GM21717 (cell line): ENCODE data around the gene EFCAB5.

Experiments
- ATAC-seq: cut with Tn5 transposase; IDR thresholded peaks from one replicate; pipeline ENCODE4 v1.9.1; 2021; ENCODE audit warnings: mild to moderate bottlenecking, moderate library complexity; ENCODE audit not compliant: unreplicated experiment

The EFCAB5 gene

DNA sequence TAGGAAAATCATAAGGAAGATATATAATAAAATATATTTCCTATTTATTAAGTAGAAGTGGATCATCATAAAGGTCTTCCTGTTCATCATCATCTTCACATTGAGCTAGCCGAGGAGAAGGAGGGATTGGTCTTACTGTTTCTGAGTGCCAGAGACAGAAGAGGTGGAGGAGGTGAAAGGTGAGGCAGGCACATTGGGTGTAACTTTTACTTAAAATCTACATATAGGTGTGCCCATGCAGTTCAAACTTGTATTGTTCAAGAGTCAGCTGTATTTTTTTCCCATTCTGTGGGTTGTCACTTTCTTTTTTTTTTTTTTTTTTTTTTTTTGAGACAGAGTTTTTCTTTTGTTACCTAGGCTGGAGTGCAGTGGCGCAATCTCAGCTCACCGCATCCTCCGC lies 210.0 kb downstream of the EFCAB5 start:
- ATAC-seq, result no peak

DNA sequence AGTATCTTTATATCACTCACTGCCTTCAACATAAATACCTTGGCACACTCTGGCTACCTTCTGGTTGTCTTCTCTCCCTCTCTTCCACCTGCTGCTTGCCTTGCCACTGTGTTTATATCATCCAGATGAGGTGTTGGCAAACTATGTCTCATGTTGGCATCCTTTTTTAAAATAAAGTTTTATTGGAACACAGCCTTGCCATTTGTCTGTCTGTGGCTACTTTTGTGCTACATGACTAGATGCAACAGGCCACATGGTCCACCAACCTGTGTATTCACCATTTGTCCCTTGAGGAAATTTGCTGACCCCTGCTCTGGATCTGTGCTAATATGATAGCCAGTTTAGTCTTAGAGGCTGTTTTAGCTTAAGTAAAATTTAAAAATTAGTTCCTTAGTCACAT lies 212.0 kb downstream of the EFCAB5 start:
- ATAC-seq, result no peak

DNA sequence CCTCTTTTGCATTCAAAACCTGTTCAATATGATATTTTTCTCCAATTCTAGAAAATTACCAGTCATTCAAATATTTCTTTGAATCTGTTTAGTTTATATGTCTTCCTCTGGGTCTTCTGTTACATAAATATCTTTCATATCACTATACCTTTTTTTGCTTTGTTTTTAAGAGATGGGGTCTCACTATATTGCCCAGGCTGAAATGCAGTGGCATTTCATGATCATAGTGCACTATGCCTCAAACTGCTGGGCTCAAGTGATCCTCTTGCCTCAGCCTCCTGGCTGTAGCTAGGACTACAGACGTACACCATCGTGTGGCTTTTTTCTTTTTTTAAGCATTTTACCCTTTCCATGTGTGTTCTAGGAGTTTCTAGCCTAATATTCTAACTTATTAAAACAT lies 214.0 kb downstream of the EFCAB5 start:
- ATAC-seq, result no peak
